AG04449 (cell line): ENCODE measurements around the gene LRFN2.

Experiments used
- CTCF ChIA-PET: fragments of 350-600 bp; formaldehyde crosslinking; extraction: SDS; loops from one replicate; lab custom pipeline; 2021; ENCODE audit warnings: antibody characterized with exemption; lab: Yijun Ruan, JAX
- POLR2A ChIA-PET: fragments of 400-600, 350-600 bp; formaldehyde crosslinking; extraction: SDS; loops from one replicate; lab custom pipeline; 2020; ENCODE audit warnings: antibody characterized with exemption, inconsistent platforms; lab: Yijun Ruan, JAX
- DNase-seq: peaks from one replicate; pipeline ENCODE4 v3.0.0-alpha.2; 2010; ENCODE audit warnings: low read depth, low spot score
- H3K4me3 ChIP-seq: 2 replicates; pipeline ENCODE4 v1.5.1; 2011; ENCODE audit warnings: low read depth, mild to moderate bottlenecking, control low read depth, low read length
- CTCF ChIP-seq: IDR thresholded peaks from one replicate; pipeline ENCODE4 v1.5.1; 2011; ENCODE audit warnings: mild to moderate bottlenecking, moderate library complexity, low read length, control low read depth, inconsistent platforms; ENCODE audit not compliant: insufficient read depth; ENCODE audit errors: missing control alignments

Gene LRFN2

GRCh38 chr6:40516429-40516828 lies 70.7 kb downstream of the LRFN2 start:
- POLR2A ChIA-PET, result no interaction called here
- TF ChIP-seq CTCF, result no peak
- DNase-seq, result no peak
- CTCF ChIA-PET, result no interaction called here
- H3K4me3 ChIP-seq, result no peak overlapping the region

GRCh38 chr6:40512340-40512739 lies 74.8 kb downstream of the LRFN2 start:
- H3K4me3 ChIP-seq, result no peak overlapping the region
- POLR2A ChIA-PET, result no interaction called here
- no peak for TF ChIP-seq CTCF
- CTCF ChIA-PET, result no interaction called here
- DNase-seq, result no peak

GRCh38 chr6:40511884-40512283 lies 75.3 kb downstream of the LRFN2 start:
- no peak overlapping the region for H3K4me3 ChIP-seq
- no peak for DNase-seq
- CTCF ChIA-PET, result no interaction called here
- POLR2A ChIA-PET, result no interaction called here
- TF ChIP-seq CTCF, result no peak

- no peak for TF ChIP-seq CTCF
- ChIA-PET POLR2A (no interaction called here), CTCF (no interaction called here)
- no peak overlapping the region for H3K4me3 ChIP-seq
- DNase-seq, result no peak
These were observed 76.7 kb downstream of the LRFN2 start for GRCh38 chr6:40510442-40510841.

- CTCF ChIA-PET, result no interaction called here
These were observed 77.4 kb downstream of the LRFN2 start for GRCh38 chr6:40509716-40510260.

GRCh38 chr6:40509086-40509485 lies 78.1 kb downstream of the LRFN2 start:
- CTCF ChIA-PET, result no interaction called here
- no peak overlapping the region for H3K4me3 ChIP-seq
- no peak for DNase-seq
- TF ChIP-seq CTCF, result no peak
- POLR2A ChIA-PET, result no interaction called here

More at GRCh38 chr6:40509716-40510260, 77.4 kb downstream of the LRFN2 start:
- POLR2A ChIA-PET, result no interaction called here
- no peak for DNase-seq
- no peak for TF ChIP-seq CTCF
- no peak overlapping the region for H3K4me3 ChIP-seq
